ENCODE measurements around the gene TMEM212. TPM values are rescaled to one million over a fixed set of nuclear protein-coding genes. Genes with fewer than 3 reads are reported as not detected.
A peak's percentile ranks its signal among the peaks of the same experiment; 100 is the strongest.

TMEM212 gene
- total and polyA plus RNA-seq, 2 of the 13 experiments (the other 11 are each of a cell fraction or from before 2014, with no cell fraction given), result not detected

GRCh38 chr3:171845481-171846284 is 2.5 kb downstream of the TMEM212 start (continued):
- TF ChIP-seq ZBTB40 (IDR thresholded peaks at IDR 0.05), result no peak
- TF ChIP-seq ZBTB40 (CRISPR knock-in tag; IDR thresholded peaks at IDR 0.05), result no peak
- TF ChIP-seq ERF (CRISPR knock-in tag; IDR thresholded peaks at IDR 0.05), result peak; percentile 63; the same call in 1 of the 2 replicates
- no peak for TF ChIP-seq SKIL (CRISPR knock-in tag; IDR thresholded peaks at IDR 0.05; ENCODE audit: borderline replicate concordance)
- no peak for TF ChIP-seq FOXM1 (CRISPR knock-in tag; IDR thresholded peaks at IDR 0.05)
- TF ChIP-seq ZNF441 (CRISPR knock-in tag; IDR thresholded peaks at IDR 0.05; ENCODE audit: borderline replicate concordance), result no peak
- no peak for TF ChIP-seq AGO2 (optimal IDR thresholded peaks at IDR 0.05; ENCODE audit: low read depth, low read length)
- peak; percentile 72; the same call in 1 of the 2 replicates for TF ChIP-seq CHD4 (IDR thresholded peaks at IDR 0.05; ENCODE audit: borderline replicate concordance, low read length)
- TF ChIP-seq ZNF564 (CRISPR knock-in tag; IDR thresholded peaks at IDR 0.05), result no peak
- TF ChIP-seq HNRNPK (IDR thresholded peaks at IDR 0.05; ENCODE audit: low read depth, low read length, poor library complexity, severe bottlenecking), result no peak
- TF ChIP-seq ZGPAT (CRISPR knock-in tag; IDR thresholded peaks at IDR 0.05), result 0 out of 2 replicates have a peak, but pooled peaks have one; percentile 21
- no peak for TF ChIP-seq DDIT3 (CRISPR knock-in tag; IDR thresholded peaks at IDR 0.05)
- TF ChIP-seq GLMP (CRISPR knock-in tag; IDR thresholded peaks at IDR 0.05; ENCODE audit: borderline replicate concordance), result no peak
- no peak for TF ChIP-seq FOXC1 (CRISPR knock-in tag; IDR thresholded peaks at IDR 0.05; ENCODE audit: borderline replicate concordance)

Data from HepG2 (cell line).